Measurements from ENCODE around the gene ANGPTL2.

ANGPTL2 gene

GRCh38 chr9:127139775-127140174, 17.3 kb upstream of the ANGPTL2 start:
- TF ChIP-seq, protein P1, sequence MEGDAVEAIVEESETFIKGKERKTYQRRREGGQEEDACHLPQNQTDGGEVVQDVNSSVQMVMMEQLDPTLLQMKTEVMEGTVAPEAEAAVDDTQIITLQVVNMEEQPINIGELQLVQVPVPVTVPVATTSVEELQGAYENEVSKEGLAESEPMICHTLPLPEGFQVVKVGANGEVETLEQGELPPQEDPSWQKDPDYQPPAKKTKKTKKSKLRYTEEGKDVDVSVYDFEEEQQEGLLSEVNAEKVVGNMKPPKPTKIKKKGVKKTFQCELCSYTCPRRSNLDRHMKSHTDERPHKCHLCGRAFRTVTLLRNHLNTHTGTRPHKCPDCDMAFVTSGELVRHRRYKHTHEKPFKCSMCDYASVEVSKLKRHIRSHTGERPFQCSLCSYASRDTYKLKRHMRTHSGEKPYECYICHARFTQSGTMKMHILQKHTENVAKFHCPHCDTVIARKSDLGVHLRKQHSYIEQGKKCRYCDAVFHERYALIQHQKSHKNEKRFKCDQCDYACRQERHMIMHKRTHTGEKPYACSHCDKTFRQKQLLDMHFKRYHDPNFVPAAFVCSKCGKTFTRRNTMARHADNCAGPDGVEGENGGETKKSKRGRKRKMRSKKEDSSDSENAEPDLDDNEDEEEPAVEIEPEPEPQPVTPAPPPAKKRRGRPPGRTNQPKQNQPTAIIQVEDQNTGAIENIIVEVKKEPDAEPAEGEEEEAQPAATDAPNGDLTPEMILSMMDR (IDR thresholded peaks at IDR 0.05; ENCODE audit: extremely low read depth, missing control alignments): no peak
- no peak for DNase-seq (ENCODE audit: low spot score)

- DNase-seq (ENCODE audit: low spot score): no peak
- TF ChIP-seq, protein P1 (IDR thresholded peaks at IDR 0.05; ENCODE audit: extremely low read depth, missing control alignments): no peak
Observed at GRCh38 chr9:127139071-127139731, 16.8 kb upstream of the ANGPTL2 start.

- no peak for DNase-seq (ENCODE audit: low spot score)
- TF ChIP-seq, protein P1 (IDR thresholded peaks at IDR 0.05; ENCODE audit: extremely low read depth, missing control alignments): no peak
Observed at GRCh38 chr9:127138444-127138843, 16.0 kb upstream of the ANGPTL2 start.

- no peak for DNase-seq (ENCODE audit: low spot score)
- TF ChIP-seq, protein P1 (IDR thresholded peaks at IDR 0.05; ENCODE audit: extremely low read depth, missing control alignments): no peak
Observed at GRCh38 chr9:127137640-127138360, 15.4 kb upstream of the ANGPTL2 start.

GRCh38 chr9:127136880-127137639, 14.6 kb upstream of the ANGPTL2 start:
- TF ChIP-seq, protein P1 (IDR thresholded peaks at IDR 0.05; ENCODE audit: extremely low read depth, missing control alignments): no peak
- no peak for DNase-seq (ENCODE audit: low spot score)

GRCh38 chr9:127136081-127136879, 13.8 kb upstream of the ANGPTL2 start:
- DNase-seq (ENCODE audit: low spot score): no peak
- TF ChIP-seq, protein P1 (IDR thresholded peaks at IDR 0.05; ENCODE audit: extremely low read depth, missing control alignments): no peak
